Measurements from ENCODE around the gene FMN1.

- TF ChIP-seq CTCF (IDR thresholded peaks at IDR 0.05 in 2 of 3, conservative IDR thresholded peaks at IDR 0.05 in 1 of 3; ENCODE audit: control insufficient read depth in 2 of 3, extremely low read depth in 1 of 3, insufficient read depth in 1 of 3, low read depth in 3 of 3, low read length in 3 of 3) (no peak), ZNF207 (IDR thresholded peaks at IDR 0.05; ENCODE audit: borderline replicate concordance) (no peak), ZNF384 (IDR thresholded peaks at IDR 0.05; ENCODE audit: borderline replicate concordance, low read depth, low read length) (no peak), EZH2 (IDR thresholded peaks at IDR 0.05; ENCODE audit: borderline replicate concordance, control insufficient read depth, low read depth, low read length) (no peak), SMAD5 (IDR thresholded peaks at IDR 0.05; ENCODE audit: low read depth) (no peak), TCF7 (IDR thresholded peaks at IDR 0.05; ENCODE audit: borderline replicate concordance) (no peak), NR2C1 (IDR thresholded peaks at IDR 0.05) (no peak), EGR1 (IDR thresholded peaks at IDR 0.05; ENCODE audit: borderline replicate concordance in 1 of 2, low read depth in 2 of 2, low read length in 2 of 2) (no peak)
- TF ChIP-seq, protein P1, sequence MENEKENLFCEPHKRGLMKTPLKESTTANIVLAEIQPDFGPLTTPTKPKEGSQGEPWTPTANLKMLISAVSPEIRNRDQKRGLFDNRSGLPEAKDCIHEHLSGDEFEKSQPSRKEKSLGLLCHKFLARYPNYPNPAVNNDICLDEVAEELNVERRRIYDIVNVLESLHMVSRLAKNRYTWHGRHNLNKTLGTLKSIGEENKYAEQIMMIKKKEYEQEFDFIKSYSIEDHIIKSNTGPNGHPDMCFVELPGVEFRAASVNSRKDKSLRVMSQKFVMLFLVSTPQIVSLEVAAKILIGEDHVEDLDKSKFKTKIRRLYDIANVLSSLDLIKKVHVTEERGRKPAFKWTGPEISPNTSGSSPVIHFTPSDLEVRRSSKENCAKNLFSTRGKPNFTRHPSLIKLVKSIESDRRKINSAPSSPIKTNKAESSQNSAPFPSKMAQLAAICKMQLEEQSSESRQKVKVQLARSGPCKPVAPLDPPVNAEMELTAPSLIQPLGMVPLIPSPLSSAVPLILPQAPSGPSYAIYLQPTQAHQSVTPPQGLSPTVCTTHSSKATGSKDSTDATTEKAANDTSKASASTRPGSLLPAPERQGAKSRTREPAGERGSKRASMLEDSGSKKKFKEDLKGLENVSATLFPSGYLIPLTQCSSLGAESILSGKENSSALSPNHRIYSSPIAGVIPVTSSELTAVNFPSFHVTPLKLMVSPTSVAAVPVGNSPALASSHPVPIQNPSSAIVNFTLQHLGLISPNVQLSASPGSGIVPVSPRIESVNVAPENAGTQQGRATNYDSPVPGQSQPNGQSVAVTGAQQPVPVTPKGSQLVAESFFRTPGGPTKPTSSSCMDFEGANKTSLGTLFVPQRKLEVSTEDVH (IDR thresholded peaks at IDR 0.05; ENCODE audit: low read depth, partially characterized antibody) = no peak
- TF ChIP-seq, protein P2, sequence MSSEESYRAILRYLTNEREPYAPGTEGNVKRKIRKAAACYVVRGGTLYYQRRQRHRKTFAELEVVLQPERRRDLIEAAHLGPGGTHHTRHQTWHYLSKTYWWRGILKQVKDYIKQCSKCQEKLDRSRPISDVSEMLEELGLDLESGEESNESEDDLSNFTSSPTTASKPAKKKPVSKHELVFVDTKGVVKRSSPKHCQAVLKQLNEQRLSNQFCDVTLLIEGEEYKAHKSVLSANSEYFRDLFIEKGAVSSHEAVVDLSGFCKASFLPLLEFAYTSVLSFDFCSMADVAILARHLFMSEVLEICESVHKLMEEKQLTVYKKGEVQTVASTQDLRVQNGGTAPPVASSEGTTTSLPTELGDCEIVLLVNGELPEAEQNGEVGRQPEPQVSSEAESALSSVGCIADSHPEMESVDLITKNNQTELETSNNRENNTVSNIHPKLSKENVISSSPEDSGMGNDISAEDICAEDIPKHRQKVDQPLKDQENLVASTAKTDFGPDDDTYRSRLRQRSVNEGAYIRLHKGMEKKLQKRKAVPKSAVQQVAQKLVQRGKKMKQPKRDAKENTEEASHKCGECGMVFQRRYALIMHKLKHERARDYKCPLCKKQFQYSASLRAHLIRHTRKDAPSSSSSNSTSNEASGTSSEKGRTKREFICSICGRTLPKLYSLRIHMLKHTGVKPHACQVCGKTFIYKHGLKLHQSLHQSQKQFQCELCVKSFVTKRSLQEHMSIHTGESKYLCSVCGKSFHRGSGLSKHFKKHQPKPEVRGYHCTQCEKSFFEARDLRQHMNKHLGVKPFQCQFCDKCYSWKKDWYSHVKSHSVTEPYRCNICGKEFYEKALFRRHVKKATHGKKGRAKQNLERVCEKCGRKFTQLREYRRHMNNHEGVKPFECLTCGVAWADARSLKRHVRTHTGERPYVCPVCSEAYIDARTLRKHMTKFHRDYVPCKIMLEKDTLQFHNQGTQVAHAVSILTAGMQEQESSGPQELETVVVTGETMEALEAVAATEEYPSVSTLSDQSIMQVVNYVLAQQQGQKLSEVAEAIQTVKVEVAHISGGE (CRISPR knock-in tag; IDR thresholded peaks at IDR 0.05) = no peak
Measured at GRCh38 chr15:32893421-32893820, 301.1 kb downstream of the FMN1 start.

Data from GM12878 (cell line).